ENCODE results near the gene CEBPE. TPM values are rescaled to one million over a fixed set of nuclear protein-coding genes. Genes with fewer than 3 reads are reported as not detected.

CEBPE gene
- total RNA-seq, 4 donors from 2014 or later, result not detected

DNA sequence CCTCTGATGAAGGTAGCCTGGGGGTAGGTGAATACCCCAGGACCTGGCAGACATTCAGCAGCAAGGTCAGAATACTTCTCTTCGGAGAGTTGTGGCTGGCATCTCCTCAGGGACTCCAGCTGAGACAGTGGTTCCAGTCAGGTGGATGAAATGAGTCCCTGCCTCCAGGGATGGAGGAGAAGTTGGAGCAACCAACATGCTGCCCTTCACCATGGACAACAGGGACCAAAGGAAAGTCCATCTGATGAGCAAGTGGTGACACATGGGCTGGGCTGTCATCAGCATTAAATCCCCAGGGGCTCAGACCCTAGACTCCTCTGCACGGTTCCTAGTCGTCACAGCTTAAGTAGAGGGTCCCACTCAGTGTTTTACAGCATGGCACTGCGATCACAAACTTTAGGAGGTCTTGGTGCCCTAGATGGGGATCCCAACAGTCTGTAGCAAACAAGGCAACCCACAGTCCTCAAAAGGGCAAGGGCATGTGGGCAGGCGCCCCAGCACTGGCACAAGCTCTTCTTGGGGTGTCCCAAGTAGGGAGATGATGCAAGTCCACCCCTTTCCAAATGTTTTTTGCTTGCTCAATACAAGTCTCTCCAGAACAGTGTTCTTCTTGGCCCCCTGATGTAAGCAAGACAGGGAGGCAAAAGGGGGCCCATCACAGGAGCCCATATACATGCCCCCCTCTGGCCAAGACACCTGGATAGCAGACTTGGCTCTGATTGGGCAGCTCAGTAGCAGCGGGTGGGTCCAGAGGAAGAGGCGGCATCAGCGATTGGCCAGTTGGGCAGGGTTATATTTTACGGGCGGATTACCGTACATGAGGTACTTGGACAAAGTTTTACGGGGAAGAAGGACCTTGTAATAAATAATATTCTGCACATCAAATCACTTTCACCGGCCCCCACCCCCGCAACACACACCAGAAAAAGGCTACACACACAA lies 50.9 kb downstream of the CEBPE start:
- DNase-seq, result no peak

More for the DNA sequence above, 50.9 kb downstream of the CEBPE start:
- intact Hi-C loops (cut with DNase I; ENCODE audit: low total_unique reads) (no loop called here), in situ Hi-C loops (cut with MboI; ENCODE audit: low sequenced_read_pairs in 4 of 4) (no loop called here)
- ATAC-seq, result no peak
- TF ChIP-seq CTCF (IDR thresholded peaks at IDR 0.05 in 4 of 5, conservative IDR thresholded peaks at IDR 0.05 in 1 of 5) (no peak), POLR2A (IDR thresholded peaks at IDR 0.05) (no peak)
- Histone ChIP-seq H3K36me3 (peaks cover under 1 to 68% of the 10 kb centered on the region in 2 donors), H3K4me3 (no peak overlapping the region), H3K4me1 (peaks cover 25 to 32% of the 10 kb centered on the region in 2 donors), H3K27me3 (no peaks in the 10 kb centered on the region), H3K9me3 (no peaks in the 10 kb centered on the region), H3K27ac (peak overlapping the region in 3 of 4 donors; percentile 19 to 90 (median 88))

Other genes with a start within 250 kb of the CEBPE start
- 100 to 1,000 TPM in 1 of 4 donors, 10 to 100 TPM in 3; 31.1 to 109 (median 60.1) TPM for gene LRP10, start 247.5 kb downstream of the CEBPE start, total RNA-seq
- 1 to 10 TPM in 1 of 4 donors, not detected in 3; 1.1 TPM for gene REM2, start 236.0 kb downstream of the CEBPE start, total RNA-seq
- gene RBM23, start 200.1 kb downstream of the CEBPE start, total RNA-seq, result 10 to 100 TPM; 37.7 to 83.3 (median 62.1) TPM
- 10 to 100 TPM; 67.2 to 83.2 (median 78.6) TPM for gene PRMT5, start 189.9 kb downstream of the CEBPE start, total RNA-seq
- gene HAUS4, start 162.2 kb downstream of the CEBPE start, total RNA-seq, result 10 to 100 TPM; 12.9 to 34.6 (median 17.1) TPM
- gene AJUBA, start 136.7 kb downstream of the CEBPE start, total RNA-seq, result 1 to 10 TPM in 2 of 4 donors, under 1 TPM in 2; 0.46 to 5.0 (median 1.9) TPM
- gene C14orf93, start 109.1 kb downstream of the CEBPE start, total RNA-seq, result 10 to 100 TPM in 1 of 4 donors, 1 to 10 TPM in 3; 3.7 to 16.2 (median 6.7) TPM
- 100 to 1,000 TPM; 304 to 543 (median 486) TPM for gene PSMB5, start 84.4 kb downstream of the CEBPE start, total RNA-seq
- gene PSMB11, start 77.0 kb downstream of the CEBPE start, total RNA-seq, result not detected
- gene CDH24, start 61.7 kb downstream of the CEBPE start, total RNA-seq, result 1 to 10 TPM in 1 of 4 donors, under 1 TPM in 3; 0.36 to 1.7 (median 0.58) TPM
- 10 to 100 TPM; 61.9 to 74.8 (median 70.6) TPM for gene ACIN1, start 24.1 kb downstream of the CEBPE start, total RNA-seq
- gene C14orf119, start 23.8 kb downstream of the CEBPE start, total RNA-seq, result 10 to 100 TPM in 3 of 4 donors, 1 to 10 TPM in 1; 9.5 to 28.8 (median 13.8) TPM
- not detected for gene CIROP, start 14.3 kb downstream of the CEBPE start, total RNA-seq
- gene SLC7A8, start 64.4 kb upstream of the CEBPE start, total RNA-seq, result 100 to 1,000 TPM in 1 of 4 donors, 10 to 100 TPM in 3; 34.5 to 199 (median 63.7) TPM
- gene RNF212B, start 118.7 kb upstream of the CEBPE start, total RNA-seq, result not detected
- 1 to 10 TPM; 7.8 to 10.0 (median 8.4) TPM for gene HOMEZ, start 166.9 kb upstream of the CEBPE start, total RNA-seq
- 1 to 10 TPM; 5.9 to 7.9 (median 6.7) TPM for gene PPP1R3E, start 183.6 kb upstream of the CEBPE start, total RNA-seq
- 10 to 100 TPM; 13.4 to 24.9 (median 23.8) TPM for gene BCL2L2, start 187.6 kb upstream of the CEBPE start, total RNA-seq
- 10 to 100 TPM; 15.7 to 32.8 (median 26.6) TPM for gene PABPN1, start 202.2 kb upstream of the CEBPE start, total RNA-seq
- 1 to 10 TPM in 2 of 4 donors, under 1 TPM in 2; 0.68 to 2.7 (median 1.4) TPM for gene SLC22A17, start 233.6 kb upstream of the CEBPE start, total RNA-seq
- 1 to 10 TPM in 3 of 4 donors, under 1 TPM in 1; 0.31 to 4.1 (median 1.6) TPM for gene EFS, start 245.9 kb upstream of the CEBPE start, total RNA-seq